ENCODE results near the gene CACNB4. TPM values are rescaled to one million over a fixed set of nuclear protein-coding genes. Genes with fewer than 3 reads are reported as not detected.

Gene CACNB4
- total RNA-seq, 2 experiments from 2014 or later: 0.14 to 0.20 TPM

DNA sequence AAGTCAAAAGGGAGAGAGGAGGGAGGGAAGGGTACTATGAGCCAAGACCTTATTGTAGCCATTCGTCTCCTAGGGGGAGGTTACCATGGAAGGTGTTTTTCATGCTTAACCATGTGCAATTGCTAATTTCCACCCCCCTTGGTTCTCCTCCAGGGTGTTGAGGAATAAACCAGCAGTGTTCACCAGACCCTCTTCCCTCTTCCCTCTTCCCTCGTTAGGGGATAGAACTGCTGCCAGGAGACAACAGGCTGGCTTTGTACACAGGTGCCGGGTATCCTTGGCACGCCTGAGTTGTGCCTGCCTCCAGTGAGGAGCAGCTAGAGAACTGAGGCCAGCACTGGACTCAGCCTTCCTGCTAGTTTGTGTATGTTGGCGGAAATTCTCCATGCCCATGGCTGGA lies 229.6 kb downstream of the CACNB4 start:
- Histone ChIP-seq H3K9me3 (ENCODE audit: control insufficient read depth in 1 of 2, insufficient read depth in 1 of 2, low read length in 2 of 2) (no peaks in the 10 kb centered on the region), H3K27me3 (ENCODE audit: control insufficient read depth in 1 of 2, insufficient read depth in 2 of 2, low read length in 2 of 2) (no peaks in the 10 kb centered on the region), H3K4me1 (ENCODE audit: insufficient read depth, low read length) (no peaks in the 10 kb centered on the region), H3K27ac (ENCODE audit: low read depth in 1 of 2, low read length in 2 of 2) (no peak overlapping the region), H3K36me3 (ENCODE audit: insufficient read depth, low read length) (no peaks in the 10 kb centered on the region), H3K4me3 (ENCODE audit: low read length) (no peak overlapping the region)
- no peaks in the 10 kb centered on the region for H3K9me3 Mint-ChIP-seq
- no peaks in the 10 kb centered on the region for H3K36me3 Mint-ChIP-seq (ENCODE audit: low read depth)
- H3K27ac Mint-ChIP-seq: no peak overlapping the region
- peaks cover 16% of the 10 kb centered on the region for H3K27me3 Mint-ChIP-seq
- H3K4me3 Mint-ChIP-seq: no peak overlapping the region
- CTCF ChIA-PET: no interaction called here
- no peaks in the 10 kb centered on the region for H3K4me1 Mint-ChIP-seq (ENCODE audit: low read depth)
- TF ChIP-seq CTCF (IDR thresholded peaks at IDR 0.05): no peak
- intact Hi-C loops (cut with DNase I, micrococcal nuclease): no loop called here
- POLR2A ChIA-PET: no interaction called here
- no peak for DNase-seq
- no peak for ATAC-seq (ENCODE audit: poor library complexity)

- H3K27me3 ChIP-seq (ENCODE audit: control insufficient read depth in 1 of 2, insufficient read depth in 2 of 2, low read length in 2 of 2): no peaks in the 10 kb centered on the region
- Mint-ChIP-seq H3K9me3 (no peaks in the 10 kb centered on the region), H3K4me3 (no peak overlapping the region), H3K4me1 (ENCODE audit: low read depth) (no peaks in the 10 kb centered on the region), H3K27me3 (peaks cover 8% of the 10 kb centered on the region), H3K27ac (no peak overlapping the region), H3K36me3 (ENCODE audit: low read depth) (no peaks in the 10 kb centered on the region)
- no peak overlapping the region for H3K4me3 ChIP-seq (ENCODE audit: low read length)
- TF ChIP-seq CTCF (IDR thresholded peaks at IDR 0.05): no peak
- H3K9me3 ChIP-seq (ENCODE audit: control insufficient read depth in 1 of 2, insufficient read depth in 1 of 2, low read length in 2 of 2): no peaks in the 10 kb centered on the region
- DNase-seq (no peak), ATAC-seq (ENCODE audit: poor library complexity) (no peak)
- H3K27ac ChIP-seq (ENCODE audit: low read depth in 1 of 2, low read length in 2 of 2): no peak overlapping the region
- POLR2A ChIA-PET: no interaction called here
- no peaks in the 10 kb centered on the region for H3K4me1 ChIP-seq (ENCODE audit: insufficient read depth, low read length)
- intact Hi-C loops (cut with DNase I, micrococcal nuclease): no loop called here
- CTCF ChIA-PET: no interaction called here
- H3K36me3 ChIP-seq (ENCODE audit: insufficient read depth, low read length): no peaks in the 10 kb centered on the region
Measured at GRCh38 chr2:151862700-151863099, 236.1 kb downstream of the CACNB4 start.

DNA sequence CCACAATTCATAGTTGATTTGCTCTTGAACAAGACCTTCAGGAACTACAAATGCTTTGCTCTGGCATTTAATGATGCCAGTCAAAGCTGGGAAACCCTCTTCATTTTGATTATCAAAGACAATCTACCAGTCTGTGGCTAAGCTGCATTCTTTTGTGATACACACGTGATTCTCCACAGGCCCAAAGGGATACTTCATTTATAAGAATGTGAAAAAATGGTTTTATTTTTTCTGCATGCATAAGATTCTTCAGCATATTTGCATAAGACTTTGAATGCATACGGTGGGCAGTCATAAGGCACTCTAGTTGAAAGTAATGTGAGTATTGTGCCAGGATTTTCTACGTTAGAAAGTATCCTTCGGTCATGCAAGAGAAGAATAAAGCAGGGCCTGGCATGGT lies 237.7 kb downstream of the CACNB4 start:
- Histone ChIP-seq H3K4me1 (ENCODE audit: insufficient read depth, low read length) (no peaks in the 10 kb centered on the region), H3K36me3 (ENCODE audit: insufficient read depth, low read length) (no peaks in the 10 kb centered on the region), H3K9me3 (ENCODE audit: control insufficient read depth in 1 of 2, insufficient read depth in 1 of 2, low read length in 2 of 2) (no peaks in the 10 kb centered on the region), H3K27ac (ENCODE audit: low read depth in 1 of 2, low read length in 2 of 2) (no peak overlapping the region), H3K27me3 (ENCODE audit: control insufficient read depth in 1 of 2, insufficient read depth in 2 of 2, low read length in 2 of 2) (no peaks in the 10 kb centered on the region), H3K4me3 (ENCODE audit: low read length) (no peak overlapping the region)
- ChIA-PET CTCF (no interaction called here), POLR2A (no interaction called here)
- intact Hi-C loops (cut with DNase I, micrococcal nuclease): no loop called here
- no peak for TF ChIP-seq CTCF (IDR thresholded peaks at IDR 0.05)
- H3K4me3 Mint-ChIP-seq: no peak overlapping the region
- H3K27me3 Mint-ChIP-seq: no peaks in the 10 kb centered on the region
- H3K27ac Mint-ChIP-seq: no peak overlapping the region
- no peaks in the 10 kb centered on the region for H3K4me1 Mint-ChIP-seq (ENCODE audit: low read depth)
- ATAC-seq (ENCODE audit: poor library complexity): no peak
- no peaks in the 10 kb centered on the region for H3K9me3 Mint-ChIP-seq
- no peak for DNase-seq
- H3K36me3 Mint-ChIP-seq (ENCODE audit: low read depth): no peaks in the 10 kb centered on the region

Measured in CD4-positive, alpha-beta T cell (primary cell).